Stimulated activated CD8-positive, alpha-beta memory T cell treated with anti-CD3 and anti-CD28 coated beads, Interleukin-15, amount 100 ng/mL, for 1 hour (primary cell): ENCODE data around the gene PTPRM.

Source experiments
- DNase-seq: peaks from one replicate; pipeline ENCODE4 v3.0.0-alpha.2; 2020; ENCODE audit warnings: low read depth

PTPRM gene

GRCh38 chr18:8005870-8006569 is 438.9 kb downstream of the PTPRM start:
- no peak for DNase-seq

- DNase-seq: no peak
Measured at GRCh38 chr18:8006979-8007378, 439.9 kb downstream of the PTPRM start.

DNA sequence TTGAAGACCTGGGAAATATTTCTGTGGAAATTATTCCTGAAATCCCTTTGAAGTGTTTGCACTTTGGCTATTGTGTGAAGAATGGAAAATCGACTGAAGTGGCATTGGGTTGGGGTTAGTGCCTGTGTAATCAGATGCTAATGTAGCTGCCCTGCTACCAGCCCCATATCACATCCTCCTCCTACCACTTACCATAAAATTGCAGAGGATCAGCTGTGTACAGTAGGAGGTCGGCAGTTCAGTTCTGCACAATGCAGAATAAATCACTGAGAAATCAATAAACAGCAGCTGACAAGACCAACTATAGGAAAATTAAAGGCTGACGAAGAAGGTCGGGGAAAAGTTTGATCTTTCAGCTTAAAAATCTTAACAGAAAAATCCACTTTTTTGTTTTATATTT is 440.9 kb downstream of the PTPRM start:
- no peak for DNase-seq

DNA sequence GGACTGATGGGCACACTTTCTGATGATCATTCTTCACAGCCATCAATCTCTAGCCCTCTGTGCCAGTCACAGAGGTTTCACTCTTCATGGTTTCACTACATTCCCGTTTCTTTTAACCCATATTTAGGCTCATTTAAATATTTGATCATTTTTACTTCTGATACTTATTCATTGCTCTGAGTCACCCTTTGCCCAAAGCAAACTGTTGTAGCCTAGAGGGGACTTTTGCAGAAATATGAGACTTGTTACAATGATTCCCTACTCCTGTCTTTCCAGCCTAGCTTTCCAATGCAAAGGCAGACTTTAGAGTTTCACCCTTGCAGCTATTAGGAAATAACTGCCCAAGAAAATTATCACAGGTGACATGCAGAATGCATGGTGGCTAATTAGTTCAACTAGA is 444.2 kb downstream of the PTPRM start:
- DNase-seq: no peak

DNA sequence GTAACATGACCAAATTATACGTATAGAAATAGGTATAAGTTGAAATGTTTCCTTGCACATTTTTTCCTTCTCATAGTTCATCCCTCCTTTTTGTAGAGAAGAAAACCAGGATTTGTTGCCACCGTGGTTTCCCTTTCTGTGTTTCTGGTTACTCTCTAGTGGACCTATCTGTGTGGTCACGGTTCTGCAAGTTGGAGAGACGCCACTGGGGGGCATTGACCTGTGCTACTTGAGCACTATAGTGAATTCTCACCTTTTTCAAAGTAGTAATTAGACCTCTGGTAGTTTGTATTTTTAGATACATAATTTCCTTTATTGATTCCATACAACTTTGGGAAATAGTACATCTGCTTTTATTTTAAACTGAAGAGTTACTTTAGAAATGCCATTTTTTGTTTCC is 444.8 kb downstream of the PTPRM start:
- no peak for DNase-seq

GRCh38 chr18:8018701-8019331 is 451.7 kb downstream of the PTPRM start:
- no peak for DNase-seq

- DNase-seq: no peak
Measured at GRCh38 chr18:8019600-8019999, 452.5 kb downstream of the PTPRM start.

- DNase-seq: no peak
Measured at GRCh38 chr18:8020132-8020846, 453.2 kb downstream of the PTPRM start.

- no peak for DNase-seq
Measured at GRCh38 chr18:8029061-8029460, 461.9 kb downstream of the PTPRM start.

DNA sequence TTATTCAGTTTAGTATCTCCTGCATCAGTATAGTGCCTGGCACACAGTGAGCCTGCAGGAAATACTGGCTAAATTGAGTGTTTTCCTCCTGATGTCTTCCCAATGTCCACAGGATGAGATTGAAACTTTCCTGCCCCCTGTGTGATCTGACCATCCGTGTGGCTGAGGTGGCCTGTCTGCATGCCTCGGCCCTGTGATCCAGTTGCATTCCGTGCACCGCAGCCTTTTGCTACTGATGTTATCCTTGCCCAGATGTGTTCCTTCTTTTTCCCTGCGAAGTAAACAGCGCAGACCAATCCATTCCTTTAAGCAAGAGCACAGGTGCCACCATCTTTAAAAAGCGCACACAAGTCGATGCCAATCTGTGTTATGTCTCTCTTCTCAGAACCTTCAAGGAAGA is 462.6 kb downstream of the PTPRM start:
- no peak for DNase-seq

- DNase-seq: no peak
Measured at GRCh38 chr18:8030201-8030600, 463.1 kb downstream of the PTPRM start.

DNA sequence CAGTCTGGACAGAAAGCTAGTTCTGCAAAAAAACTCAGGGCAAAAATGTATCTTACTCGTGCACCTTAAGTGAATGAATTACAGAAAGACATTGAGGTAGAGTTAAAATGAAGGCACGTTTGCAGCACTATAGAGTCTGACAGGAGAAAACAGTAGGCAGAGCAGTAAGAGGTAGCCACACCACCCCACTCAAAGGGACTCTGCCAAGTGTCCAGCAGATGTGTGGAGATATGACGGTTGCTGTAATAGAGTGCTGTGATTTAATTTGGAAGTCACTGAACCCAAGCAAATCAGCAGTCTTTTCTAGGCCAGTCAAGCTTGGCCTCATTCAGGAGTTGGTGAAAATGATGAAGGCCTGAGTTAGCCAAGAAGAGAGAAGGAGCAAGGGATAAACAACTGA is 464.4 kb downstream of the PTPRM start:
- DNase-seq: no peak

GRCh38 chr18:8034674-8035073 is 467.6 kb downstream of the PTPRM start:
- DNase-seq: no peak

DNA sequence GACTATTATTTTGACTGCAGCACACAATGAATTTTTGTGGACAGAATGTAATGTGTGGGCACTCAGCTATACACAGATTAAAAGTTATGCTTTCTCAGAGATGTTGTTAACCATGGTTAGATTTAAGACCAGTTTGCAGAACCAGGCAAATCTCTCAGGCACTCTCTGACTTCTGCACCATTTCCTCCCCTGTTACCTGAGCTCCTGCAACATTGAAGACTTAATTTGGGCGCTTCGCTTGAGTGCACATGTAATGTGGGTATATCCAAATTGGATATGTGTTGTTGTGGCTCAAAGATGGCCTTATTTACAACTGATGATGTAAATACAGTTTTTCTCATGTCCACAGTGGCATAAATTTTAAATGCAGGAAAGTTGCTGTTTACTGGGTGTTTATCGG is 469.4 kb downstream of the PTPRM start:
- no peak for DNase-seq

DNA sequence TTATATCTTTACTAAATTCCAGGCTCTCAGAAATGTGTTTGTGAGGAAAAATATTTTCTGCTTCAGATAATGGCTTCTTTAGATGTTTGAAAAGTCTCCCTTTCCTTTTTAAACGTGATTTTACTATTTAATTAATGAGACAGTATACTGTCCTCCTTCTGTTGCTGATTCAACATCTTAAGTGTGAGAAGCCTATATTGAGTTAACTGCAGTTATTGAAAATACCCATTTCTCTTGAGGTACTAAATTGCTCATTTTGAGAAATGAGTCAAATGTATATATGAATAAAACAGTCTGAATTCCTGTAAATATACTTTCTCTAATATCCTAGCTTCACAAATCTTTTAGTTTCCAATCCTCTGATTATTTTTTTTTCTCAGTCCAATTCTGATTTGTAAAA is 470.2 kb downstream of the PTPRM start:
- no peak for DNase-seq

GRCh38 chr18:8040021-8040420 is 472.9 kb downstream of the PTPRM start:
- no peak for DNase-seq

GRCh38 chr18:8041526-8042111 is 474.5 kb downstream of the PTPRM start:
- DNase-seq: no peak

GRCh38 chr18:8044004-8044403 is 476.9 kb downstream of the PTPRM start:
- DNase-seq: no peak

GRCh38 chr18:8045160-8045883 is 478.2 kb downstream of the PTPRM start:
- no peak for DNase-seq

DNA sequence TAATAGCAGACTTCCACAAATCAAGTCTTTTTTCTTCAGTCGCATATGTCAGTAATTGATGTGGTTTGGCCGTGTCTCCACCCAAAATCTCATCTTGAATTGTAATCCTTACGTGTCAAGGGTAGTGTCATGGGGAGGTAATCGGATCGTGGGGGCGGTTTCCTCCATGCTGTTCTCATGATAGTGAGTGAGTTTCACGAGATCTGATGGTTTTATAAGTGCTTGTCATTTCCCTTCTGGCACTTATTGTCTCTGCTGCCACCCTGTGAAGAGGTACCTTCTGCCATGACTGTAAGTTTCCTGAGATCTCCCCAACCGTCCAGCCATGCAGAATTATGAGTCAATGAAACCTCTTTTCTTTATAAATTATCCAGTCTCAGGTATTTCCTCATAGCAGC is 478.8 kb downstream of the PTPRM start:
- no peak for DNase-seq

- no peak for DNase-seq
Measured at GRCh38 chr18:8046441-8046840, 479.3 kb downstream of the PTPRM start.

GRCh38 chr18:8049147-8049546 is 482.0 kb downstream of the PTPRM start:
- DNase-seq: no peak
